Prostate gland (tissue), 2 donors: ENCODE results near the gene SH3TC1. TPM values are rescaled to one million over a fixed set of nuclear protein-coding genes. Genes with fewer than 3 reads are reported as not detected.

Experiments used
- DNase-seq: peaks from one replicate; pipeline ENCODE4 v3.0.0-alpha.2; 2019; ENCODE audit warnings: low spot score
- H3K27ac ChIP-seq, 2 donors: fragments of 200-600 bp; sonication (generic); 2 replicates each; pipeline ENCODE4 v1.5.1; 2017 to 2019
- H3K27me3 ChIP-seq: fragments of 200-600 bp; sonication (generic); replicated peaks from 2 replicates; pipeline ENCODE4 v1.5.1; 2019; ENCODE audit not compliant: insufficient read depth
- H3K36me3 ChIP-seq, 2 donors: fragments of 200-600 bp; sonication (generic); 1 replicate in 1 of 2; 2 replicates in 1 of 2; pipeline versions ENCODE4 v1.5.1 to v1.8.1; 2017 to 2019
- H3K4me1 ChIP-seq: fragments of 200-600 bp; sonication (generic); replicated peaks from 2 replicates; pipeline ENCODE4 v1.5.1; 2019
- H3K4me3 ChIP-seq, 2 donors: fragments of 200-600 bp; sonication (generic); 2 replicates each; pipeline ENCODE4 v1.5.1; 2017 to 2019
- H3K9me3 ChIP-seq: fragments of 200-600 bp; sonication (generic); 2 replicates; pipeline ENCODE4 v1.5.1; 2017
- CTCF ChIP-seq, 4 experiments: fragments of 200-600 bp in 2 of 4; fragments of 450-650 bp in 2 of 4; sonication (generic) in 2 of 4; IDR thresholded peaks; 1 replicate in 3 of 4; 2 replicates in 1 of 4; pipeline ENCODE4 v1.5.1; 2016 to 2019; ENCODE audit warnings: antibody characterized with exemption in 4 of 4, mild to moderate bottlenecking in 2 of 4, moderate library complexity in 2 of 4
- POLR2A ChIP-seq: fragments of 450-650 bp; IDR thresholded peaks from one replicate; pipeline ENCODE4 v1.6.1; 2016; ENCODE audit warnings: antibody characterized with exemption, mild to moderate bottlenecking
- POLR2AphosphoS5 ChIP-seq: sonication (generic); formaldehyde crosslinking; IDR thresholded peaks from one replicate; pipeline ENCODE4 v1.6.1; 2017; ENCODE audit warnings: antibody characterized with exemption
- WGBS: methylation state at CpG from one replicate; pipeline ENCODE4 v1.1.5; 2018; 5-methylcytosine and 5-hydroxymethylcytosine counted together
- intact Hi-C: fragments of 100-400 bp; cut with DNase I; formaldehyde crosslinking; loops from one replicate; pipeline ENCODE4 v1.14.2; 2022
- total RNA-seq, 2 donors: library from RNA; depleted of rRNA; stranded (reverse); fragments of >200 nt; gene quantifications; one replicate each; pipeline ENCODE4 v1.1.0, GENCODE V29; 2016

Gene SH3TC1
- total RNA-seq, 2 donors from 2014 or later = 22.4 to 37.5 TPM

DNA sequence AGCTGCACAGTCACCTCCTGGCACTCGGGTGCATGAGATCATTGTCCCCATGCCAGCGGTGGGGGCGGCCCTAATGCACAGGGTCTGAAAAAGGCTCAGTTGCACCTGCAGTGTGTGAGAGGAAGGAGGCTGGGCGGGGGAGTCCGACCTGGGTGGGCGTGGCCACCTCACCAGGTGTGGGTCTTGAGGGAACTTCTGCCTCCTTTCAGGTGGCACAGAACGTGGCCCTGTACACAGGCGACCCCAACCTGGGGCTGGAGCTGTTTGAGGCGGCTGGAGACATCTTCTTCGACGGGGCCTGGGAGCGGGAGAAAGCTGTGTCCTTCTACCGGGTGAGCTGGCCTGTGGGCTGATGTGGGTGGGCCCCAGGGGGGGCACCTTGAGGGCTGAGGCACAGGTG lies 36.1 kb downstream of the SH3TC1 start:
- H3K9me3 ChIP-seq = no peaks in the 10 kb centered on the region
- WGBS = 78% methylated on average over 13 of the region's 13 CpGs
- no peaks in the 10 kb centered on the region for H3K4me1 ChIP-seq
- TF ChIP-seq POLR2AphosphoS5 (no peak), POLR2A (no peak), CTCF (IDR thresholded peaks at IDR 0.05) (no peak)
- H3K36me3 ChIP-seq = no peaks in the 10 kb centered on the region
- H3K4me3 ChIP-seq = no peak overlapping the region
- intact Hi-C loops = no loop called here
- no peak for DNase-seq
- H3K27me3 ChIP-seq = no peaks in the 10 kb centered on the region
- no peak overlapping the region for H3K27ac ChIP-seq

DNA sequence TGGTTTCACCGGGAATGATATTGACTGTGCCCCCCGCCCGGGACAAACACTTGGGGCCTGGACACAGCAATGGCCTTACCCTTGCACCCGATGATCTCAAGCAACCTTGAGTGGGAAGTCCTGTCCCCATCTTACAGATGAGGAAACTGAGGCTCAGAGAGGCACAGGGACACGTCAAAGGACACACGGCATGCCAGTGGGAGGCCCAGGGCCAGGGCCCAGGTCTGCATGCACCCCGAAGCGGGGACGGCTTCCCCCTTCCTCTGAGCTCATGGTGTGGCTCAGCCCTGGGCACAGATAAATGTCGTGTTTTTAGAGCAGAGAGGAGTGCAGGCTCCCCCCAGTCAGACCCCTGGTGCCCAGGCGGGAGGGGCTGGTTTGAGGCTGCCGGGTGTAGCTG lies 36.6 kb downstream of the SH3TC1 start:
- Histone ChIP-seq H3K27ac (no peak overlapping the region), H3K9me3 (no peaks in the 10 kb centered on the region), H3K4me3 (no peak overlapping the region), H3K4me1 (no peaks in the 10 kb centered on the region), H3K36me3 (no peaks in the 10 kb centered on the region), H3K27me3 (no peaks in the 10 kb centered on the region)
- intact Hi-C loops = no loop called here
- DNase-seq = no peak
- TF ChIP-seq CTCF (IDR thresholded peaks at IDR 0.05) (no peak), POLR2AphosphoS5 (no peak), POLR2A (no peak)
- WGBS = 92% methylated on average over 8 of the region's 12 CpGs

DNA sequence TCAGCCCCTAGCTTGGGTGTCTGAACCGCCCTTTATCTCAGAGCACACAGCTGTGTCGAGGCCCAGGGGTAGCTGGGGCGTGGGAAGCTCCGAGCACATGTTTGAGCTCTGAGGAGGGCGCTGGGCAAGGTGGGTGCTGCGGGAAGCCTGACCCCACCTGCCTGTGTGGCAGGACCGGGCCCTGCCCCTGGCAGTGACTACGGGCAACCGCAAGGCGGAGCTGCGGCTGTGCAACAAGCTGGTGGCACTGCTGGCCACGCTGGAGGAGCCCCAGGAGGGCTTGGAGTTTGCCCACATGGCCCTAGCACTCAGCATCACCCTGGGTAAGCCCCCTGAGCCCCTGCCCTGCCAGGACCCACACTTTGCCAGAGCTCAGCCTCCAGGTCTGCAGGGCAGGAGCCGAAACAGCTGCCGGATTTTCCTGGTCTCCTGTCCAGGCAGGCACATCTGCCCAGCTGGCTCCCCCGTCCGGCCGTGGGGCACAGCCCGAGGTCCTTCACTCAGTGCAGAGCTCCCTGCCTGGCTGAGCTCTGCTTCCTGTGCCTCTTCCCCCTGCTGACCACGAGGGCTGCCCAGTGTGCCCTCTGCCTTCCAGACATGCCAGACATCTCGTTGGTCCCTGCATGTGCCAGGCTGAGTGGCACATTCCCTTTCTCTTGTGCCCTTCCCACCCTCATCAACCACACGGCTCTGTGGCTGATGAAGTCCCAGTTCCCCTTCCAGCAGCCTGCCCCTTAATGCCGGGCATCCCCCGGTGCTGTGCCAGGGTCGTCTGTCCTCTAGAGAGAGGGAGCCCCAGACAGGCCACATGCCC lies 37.2 kb downstream of the SH3TC1 start:
- intact Hi-C loops = no loop called here
- no peak overlapping the region for H3K4me3 ChIP-seq
- H3K4me1 ChIP-seq = no peaks in the 10 kb centered on the region
- no peak overlapping the region for H3K27ac ChIP-seq
- 88% methylated on average over 22 of the region's 24 CpGs for WGBS
- H3K36me3 ChIP-seq = no peaks in the 10 kb centered on the region
- TF ChIP-seq POLR2AphosphoS5 = no peak
- TF ChIP-seq CTCF (IDR thresholded peaks at IDR 0.05) = no peak
- no peak for TF ChIP-seq POLR2A
- no peaks in the 10 kb centered on the region for H3K9me3 ChIP-seq
- no peaks in the 10 kb centered on the region for H3K27me3 ChIP-seq
- DNase-seq = no peak

- TF ChIP-seq POLR2AphosphoS5 = no peak
- no peak for TF ChIP-seq POLR2A
- no peak for TF ChIP-seq CTCF (IDR thresholded peaks at IDR 0.05)
Observed at GRCh38 chr4:8236920-8237195, 37.8 kb downstream of the SH3TC1 start.

GRCh38 chr4:8237256-8237989 lies 38.3 kb downstream of the SH3TC1 start:
- TF ChIP-seq POLR2A (no peak), POLR2AphosphoS5 (no peak), CTCF (IDR thresholded peaks at IDR 0.05) (no peak)
- Histone ChIP-seq H3K9me3 (no peaks in the 10 kb centered on the region), H3K27me3 (no peaks in the 10 kb centered on the region), H3K27ac (no peak overlapping the region), H3K4me1 (no peaks in the 10 kb centered on the region), H3K36me3 (no peaks in the 10 kb centered on the region), H3K4me3 (no peak overlapping the region)
- 94% methylated on average over 29 of the region's 29 CpGs for WGBS
- intact Hi-C loops = no loop called here
- no peak for DNase-seq

More at GRCh38 chr4:8236920-8237195, 37.8 kb downstream of the SH3TC1 start:
- intact Hi-C loops = no loop called here
- H3K9me3 ChIP-seq = no peaks in the 10 kb centered on the region
- WGBS = 100% methylated on average over 5 of the region's 9 CpGs
- H3K4me3 ChIP-seq = no peak overlapping the region
- DNase-seq = no peak
- no peaks in the 10 kb centered on the region for H3K4me1 ChIP-seq
- no peak overlapping the region for H3K27ac ChIP-seq
- no peaks in the 10 kb centered on the region for H3K36me3 ChIP-seq
- H3K27me3 ChIP-seq = no peaks in the 10 kb centered on the region
